ENCODE measurements around the gene CEP20. TPM values are rescaled to one million over a fixed set of nuclear protein-coding genes. Genes with fewer than 3 reads are reported as not detected.

The CEP20 gene
- total and polyA plus RNA-seq, 12 donors = 15.2 to 63.8 (median 33.5) TPM

DNA sequence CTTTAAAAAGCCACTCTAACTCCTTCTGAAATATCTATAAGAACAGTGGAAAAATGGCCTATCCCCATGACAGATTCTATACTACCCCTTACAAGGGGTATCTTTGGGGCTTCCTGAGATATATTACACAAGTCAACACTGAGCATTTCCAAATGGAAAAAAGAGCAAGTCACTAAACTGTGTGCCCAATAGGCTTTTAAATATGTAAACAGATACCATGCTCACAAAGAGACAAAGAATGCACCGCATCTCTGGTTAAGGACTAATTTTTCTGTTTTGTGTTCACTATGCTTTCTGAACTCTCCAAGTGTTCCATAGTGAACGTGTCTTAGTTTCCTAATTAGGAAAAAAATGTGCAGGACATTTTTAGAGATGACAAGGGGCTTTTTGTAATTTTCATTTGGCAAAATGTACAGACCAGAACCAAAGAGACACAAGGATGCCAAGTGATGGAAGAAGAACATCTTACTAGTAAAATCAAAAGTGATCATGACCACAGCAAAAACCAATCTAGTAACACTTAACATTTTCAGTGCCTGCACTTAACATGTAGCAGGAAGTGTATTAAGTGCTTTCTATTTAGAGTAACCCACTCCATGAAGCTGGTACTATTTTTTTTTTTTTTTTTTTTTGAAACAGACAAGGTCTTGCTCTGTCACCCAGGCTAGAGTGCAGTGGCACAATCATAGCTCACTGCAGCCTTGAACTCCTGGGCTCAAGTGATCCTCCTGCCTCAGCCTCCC lies 53.1 kb downstream of the CEP20 start:
- Histone ChIP-seq H3K27me3 (no peaks in the 10 kb centered on the region), H3K4me1 (replicated peaks in 1 of 2) (no peaks in the 10 kb centered on the region), H3K9me3 (replicated peaks in 1 of 3) (no peaks in the 10 kb centered on the region), H3K27ac (no peak overlapping the region), H3K36me3 (replicated peaks in 1 of 2) (no peaks in the 10 kb centered on the region), H3K4me3 (no peak overlapping the region)
- no peak for DNase-seq
- intact Hi-C loops (cut with DNase I) = no loop called here
- no peak for TF ChIP-seq CTCF (IDR thresholded peaks at IDR 0.05)
- TF ChIP-seq POLR2A (IDR thresholded peaks at IDR 0.05) = no peak
- 55 to 65% (median 59%) methylated on average over 2 of the region's 2 CpGs for WGBS, 4 donors

- Histone ChIP-seq H3K27me3 (no peaks in the 10 kb centered on the region), H3K27ac (no peak overlapping the region), H3K9me3 (replicated peaks in 1 of 3) (no peaks in the 10 kb centered on the region), H3K36me3 (replicated peaks in 1 of 2) (no peaks in the 10 kb centered on the region), H3K4me3 (no peak overlapping the region), H3K4me1 (replicated peaks in 1 of 2) (no peaks in the 10 kb centered on the region)
- no peak for DNase-seq
- 75 to 89% (median 86%) methylated on average over 4 of the region's 4 CpGs for WGBS, 4 donors
- TF ChIP-seq CTCF (IDR thresholded peaks at IDR 0.05) (no peak), POLR2A (IDR thresholded peaks at IDR 0.05) (no peak)
- intact Hi-C loops (cut with DNase I) = no loop called here
Observed at GRCh38 chr16:15834502-15834901, 53.9 kb downstream of the CEP20 start.

- TF ChIP-seq POLR2A (IDR thresholded peaks at IDR 0.05) = no peak
- Histone ChIP-seq H3K4me3 (no peak overlapping the region), H3K27ac (no peak overlapping the region), H3K9me3 (replicated peaks in 1 of 3) (no peaks in the 10 kb centered on the region), H3K36me3 (replicated peaks in 1 of 2) (no peaks in the 10 kb centered on the region), H3K27me3 (no peaks in the 10 kb centered on the region), H3K4me1 (replicated peaks in 1 of 2) (no peaks in the 10 kb centered on the region)
- intact Hi-C loops (cut with DNase I) = no loop called here
- no peak for DNase-seq
- 62 to 73% (median 66%) methylated on average over 9 of the region's 9 CpGs for WGBS, 4 donors
Observed at GRCh38 chr16:15833541-15833940, 54.9 kb downstream of the CEP20 start.

DNA sequence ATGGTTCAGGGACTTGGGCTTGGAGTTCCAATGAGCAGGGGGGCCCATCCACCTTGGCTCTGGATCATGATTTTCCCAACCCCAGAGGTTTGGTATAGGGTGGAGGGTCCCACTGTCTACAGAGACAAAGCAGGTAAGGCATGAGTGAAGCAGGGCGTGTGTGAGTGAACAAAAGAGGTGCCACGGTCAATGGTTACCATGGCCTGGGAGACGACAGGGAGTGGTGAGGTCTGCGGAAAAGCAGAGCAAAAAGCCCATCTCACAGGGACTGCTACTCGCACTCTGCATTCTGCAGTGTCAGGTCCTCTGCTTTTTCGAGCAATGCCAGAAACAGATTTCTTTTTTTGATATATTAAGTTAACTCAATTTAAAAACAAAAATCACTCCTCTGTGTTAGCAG lies 56.2 kb downstream of the CEP20 start:
- intact Hi-C loops (cut with DNase I) = no loop called here
- no peak overlapping the region for H3K27ac ChIP-seq
- no peak for DNase-seq

More for the DNA sequence above, 56.2 kb downstream of the CEP20 start:
- Histone ChIP-seq H3K36me3 (replicated peaks in 1 of 2) (no peaks in the 10 kb centered on the region), H3K4me1 (replicated peaks in 1 of 2) (no peaks in the 10 kb centered on the region), H3K27me3 (no peaks in the 10 kb centered on the region), H3K9me3 (replicated peaks in 1 of 3) (no peaks in the 10 kb centered on the region), H3K4me3 (no peak overlapping the region)
- TF ChIP-seq CTCF (IDR thresholded peaks at IDR 0.05) (no peak), POLR2A (IDR thresholded peaks at IDR 0.05) (no peak)
- WGBS, 4 donors = 88 to 92% (median 89%) methylated on average over 6 of the region's 6 CpGs

Data from adrenal gland (tissue), 12 donors.